Vagina (tissue), 2 donors: ENCODE results near the gene MYH7B. TPM values are rescaled to one million over a fixed set of nuclear protein-coding genes. Genes with fewer than 3 reads are reported as not detected.

ENCODE experiments used
- DNase-seq, 2 donors: peaks; one replicate each; pipeline ENCODE4 v3.0.0-alpha.2; 2017; ENCODE audit errors: extremely low spot score in 2 of 2
- H3K27ac ChIP-seq: fragments of 200-600 bp; sonication (generic); one replicate; pipeline ENCODE4 v1.5.1; 2019
- H3K27me3 ChIP-seq: fragments of 200-600 bp; sonication (generic); one replicate; pipeline ENCODE4 v1.5.1; 2019
- H3K36me3 ChIP-seq, 2 donors: fragments of 200-600 bp; sonication (generic); one replicate each; pipeline ENCODE4 v1.5.1; 2017 to 2019
- H3K4me1 ChIP-seq: fragments of 200-600 bp; sonication (generic); one replicate; pipeline ENCODE4 v1.5.1; 2019
- H3K4me3 ChIP-seq, 2 donors: fragments of 200-600 bp; sonication (generic); 1 replicate in 1 of 2; 2 replicates in 1 of 2; pipeline ENCODE4 v1.5.1; 2016 to 2019
- H3K9me3 ChIP-seq: fragments of 200-600 bp; sonication (generic); one replicate; pipeline ENCODE4 v1.5.1; 2019
- CTCF ChIP-seq, 3 experiments: fragments of 450-650 bp in 2 of 3; fragments of 200-600 bp in 1 of 3; sonication (generic) in 1 of 3; IDR thresholded peaks; one replicate each; pipeline ENCODE4 v1.5.1; 2017 to 2019; ENCODE audit warnings: antibody characterized with exemption in 3 of 3, mild to moderate bottlenecking in 2 of 3, moderate library complexity in 2 of 3
- POLR2A ChIP-seq, 2 donors: fragments of 450-650 bp; IDR thresholded peaks; one replicate each; pipeline ENCODE4 v1.6.1; 2017; ENCODE audit warnings: antibody characterized with exemption in 2 of 2, mild to moderate bottlenecking in 2 of 2, moderate library complexity in 2 of 2
- POLR2AphosphoS5 ChIP-seq, 2 donors: sonication (generic); formaldehyde crosslinking; IDR thresholded peaks; one replicate each; pipeline ENCODE4 v1.9.0; 2017; ENCODE audit warnings: antibody characterized with exemption in 2 of 2, mild to moderate bottlenecking in 2 of 2, low read depth in 1 of 2; ENCODE audit not compliant: insufficient read depth in 1 of 2
- intact Hi-C: fragments of 100-400 bp; cut with DNase I; formaldehyde crosslinking; loops from one replicate; pipeline ENCODE4 v1.15.1; 2023
- total RNA-seq: library from RNA; depleted of rRNA; stranded (reverse); fragments of >200 nt; gene quantifications from one replicate; pipeline ENCODE4 v1.2.3, GENCODE V29; 2016

Gene MYH7B
- total RNA-seq, 1 donor from 2014 or later, result under 0.01 TPM

GRCh38 chr20:34986311-34987287 is 30.9 kb downstream of the MYH7B start:
- intact Hi-C loops, result no loop called here
- H3K9me3 ChIP-seq, result no peaks in the 10 kb centered on the region
- H3K27ac ChIP-seq, result no peak overlapping the region
- peaks cover 8% of the 10 kb centered on the region for H3K4me1 ChIP-seq
- no peaks in the 10 kb centered on the region for H3K36me3 ChIP-seq
- no peak overlapping the region for H3K4me3 ChIP-seq
- DNase-seq, result no peak
- no peak for TF ChIP-seq CTCF (IDR thresholded peaks at IDR 0.05)
- no peak for TF ChIP-seq POLR2A (IDR thresholded peaks at IDR 0.05)
- TF ChIP-seq POLR2AphosphoS5 (IDR thresholded peaks at IDR 0.05; ENCODE audit: insufficient read depth in 1 of 2, low read depth in 1 of 2), result no peak
- H3K27me3 ChIP-seq, result no peaks in the 10 kb centered on the region

DNA sequence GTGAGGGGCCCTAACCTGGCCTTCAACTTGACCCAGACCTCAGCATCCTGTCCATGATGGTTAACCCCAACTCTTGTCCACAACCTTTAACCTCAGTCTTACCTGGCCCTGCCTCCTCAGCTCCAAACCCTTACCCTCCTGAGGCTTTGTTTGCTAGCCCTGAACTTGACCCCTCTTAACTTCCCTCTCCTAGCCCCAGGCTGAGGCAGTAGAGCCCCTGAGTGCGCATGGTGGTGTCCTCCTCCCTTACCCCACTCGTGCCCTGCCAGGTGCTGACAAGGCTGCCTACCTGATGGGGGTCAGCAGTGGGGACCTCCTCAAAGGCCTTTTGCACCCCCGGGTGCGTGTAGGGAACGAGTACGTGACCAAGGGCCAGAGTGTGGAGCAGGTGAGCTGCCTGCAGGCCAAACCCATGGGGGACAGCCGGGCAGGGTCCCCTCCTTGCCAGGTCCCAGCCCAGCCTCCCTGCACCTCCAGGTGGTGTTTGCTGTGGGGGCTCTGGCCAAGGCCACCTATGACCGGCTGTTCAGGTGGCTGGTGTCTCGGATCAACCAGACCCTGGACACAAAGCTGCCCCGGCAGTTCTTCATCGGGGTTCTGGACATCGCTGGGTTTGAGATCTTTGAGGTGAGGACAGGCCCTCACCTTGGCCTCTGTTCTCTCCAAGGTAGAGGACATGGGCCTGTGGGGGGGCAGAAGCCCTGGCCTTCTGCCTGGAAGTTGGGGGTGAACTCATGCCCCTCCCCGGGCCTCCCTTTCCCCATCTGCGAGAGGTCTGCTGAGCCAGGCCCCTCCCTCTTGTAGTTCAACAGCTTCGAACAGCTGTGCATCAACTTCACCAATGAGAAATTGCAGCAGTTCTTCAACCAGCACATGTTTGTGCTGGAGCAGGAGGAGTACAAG is 31.9 kb downstream of the MYH7B start:
- Histone ChIP-seq H3K36me3 (no peaks in the 10 kb centered on the region), H3K9me3 (no peaks in the 10 kb centered on the region), H3K4me1 (peaks cover 8% of the 10 kb centered on the region), H3K4me3 (no peak overlapping the region), H3K27ac (no peak overlapping the region), H3K27me3 (no peaks in the 10 kb centered on the region)
- intact Hi-C loops, result no loop called here
- no peak for DNase-seq
- TF ChIP-seq CTCF (IDR thresholded peaks at IDR 0.05) (no peak), POLR2A (IDR thresholded peaks at IDR 0.05) (no peak), POLR2AphosphoS5 (IDR thresholded peaks at IDR 0.05; ENCODE audit: insufficient read depth in 1 of 2, low read depth in 1 of 2) (no peak)

DNA sequence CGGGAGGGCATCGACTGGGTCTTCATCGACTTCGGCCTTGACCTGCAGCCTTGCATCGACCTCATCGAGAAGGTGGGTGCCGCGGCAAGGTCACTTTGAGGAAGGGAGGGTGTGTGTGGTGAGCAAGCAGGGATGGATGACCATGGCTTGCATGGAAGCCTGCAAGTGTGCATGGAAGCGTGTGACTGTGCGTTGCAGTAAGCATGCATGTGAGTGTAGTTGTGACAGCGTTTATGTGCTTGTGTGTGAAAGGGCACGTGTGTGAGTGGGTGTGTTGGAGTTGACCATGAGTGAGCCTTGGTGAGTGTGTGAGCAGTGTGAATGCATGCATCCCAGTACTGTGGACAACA is 32.5 kb downstream of the MYH7B start:
- no peak for DNase-seq
- Histone ChIP-seq H3K4me1 (peaks cover 8% of the 10 kb centered on the region), H3K9me3 (no peaks in the 10 kb centered on the region), H3K4me3 (no peak overlapping the region), H3K36me3 (no peaks in the 10 kb centered on the region), H3K27ac (no peak overlapping the region), H3K27me3 (no peaks in the 10 kb centered on the region)
- intact Hi-C loops, result no loop called here
- no peak for TF ChIP-seq POLR2AphosphoS5 (IDR thresholded peaks at IDR 0.05; ENCODE audit: insufficient read depth in 1 of 2, low read depth in 1 of 2)
- no peak for TF ChIP-seq CTCF (IDR thresholded peaks at IDR 0.05)
- no peak for TF ChIP-seq POLR2A (IDR thresholded peaks at IDR 0.05)

- Histone ChIP-seq H3K27me3 (no peaks in the 10 kb centered on the region), H3K4me1 (peaks cover 8% of the 10 kb centered on the region), H3K36me3 (peaks cover 0 to 9% of the 10 kb centered on the region in 2 donors), H3K27ac (no peak overlapping the region), H3K9me3 (no peaks in the 10 kb centered on the region), H3K4me3 (no peak overlapping the region)
- TF ChIP-seq CTCF (IDR thresholded peaks at IDR 0.05), result no peak
- no peak for TF ChIP-seq POLR2A (IDR thresholded peaks at IDR 0.05)
- TF ChIP-seq POLR2AphosphoS5 (IDR thresholded peaks at IDR 0.05; ENCODE audit: insufficient read depth in 1 of 2, low read depth in 1 of 2), result no peak
- intact Hi-C loops, result no loop called here
- DNase-seq, result no peak
Measured at GRCh38 chr20:34989118-34989517, 33.5 kb downstream of the MYH7B start.
